Heart left ventricle (tissue), 13 donors: ENCODE results near the gene INSIG1.

Source experiments
- CTCF ChIP-seq, 12 donors: fragments of 200-600 bp; sonication (generic) in 4 of 12; IDR thresholded peaks; one replicate each; pipeline versions ENCODE4 v1.5.0 to v1.8.0; 2018 to 2022; ENCODE audit warnings: antibody characterized with exemption in 12 of 12, mild to moderate bottlenecking in 5 of 12
- POLR2A ChIP-seq, 2 donors: fragments of 450-650 bp; IDR thresholded peaks; one replicate each; pipeline ENCODE4 v1.6.1; 2017; ENCODE audit warnings: antibody characterized with exemption in 2 of 2, mild to moderate bottlenecking in 2 of 2, moderate library complexity in 2 of 2
- donor health status: ischemic (EF 13 %, LVEDD 7.1; RV severe dilation, severe dysfunction).
- donor health status: DM: no; HTN: yes; CAD: no.
- donor health status: DM: no; HTN: no; CAD: no.
- donor health status: ischemic (EF 25% LVEDD 6.9; RV normal size, moderate dysfunction).
- donor health status: ischemic (EF 25% LVEDD 5.7; RV mildly dilated, moderate dysfunction).
- donor health status: ischemic (EF 35%, LVEDD 5.7; RV mildly dilated, moderate dysfunction).
- donor health status: nonischemic (EF 11% LVEDD 7.7; RV severe dilation, severe dysfunction).
- donor health status: DM: yes; HTN: yes; CAD: no.
- donor health status: PGD.
- donor health status: ischemic (EF 29% LVEDD 5.4; RV normal size, mild dysfunction).
- donor health status: nonischemic (EF 23%, LVEDD 6.1; RV moderate dilation, normal function).

DNA sequence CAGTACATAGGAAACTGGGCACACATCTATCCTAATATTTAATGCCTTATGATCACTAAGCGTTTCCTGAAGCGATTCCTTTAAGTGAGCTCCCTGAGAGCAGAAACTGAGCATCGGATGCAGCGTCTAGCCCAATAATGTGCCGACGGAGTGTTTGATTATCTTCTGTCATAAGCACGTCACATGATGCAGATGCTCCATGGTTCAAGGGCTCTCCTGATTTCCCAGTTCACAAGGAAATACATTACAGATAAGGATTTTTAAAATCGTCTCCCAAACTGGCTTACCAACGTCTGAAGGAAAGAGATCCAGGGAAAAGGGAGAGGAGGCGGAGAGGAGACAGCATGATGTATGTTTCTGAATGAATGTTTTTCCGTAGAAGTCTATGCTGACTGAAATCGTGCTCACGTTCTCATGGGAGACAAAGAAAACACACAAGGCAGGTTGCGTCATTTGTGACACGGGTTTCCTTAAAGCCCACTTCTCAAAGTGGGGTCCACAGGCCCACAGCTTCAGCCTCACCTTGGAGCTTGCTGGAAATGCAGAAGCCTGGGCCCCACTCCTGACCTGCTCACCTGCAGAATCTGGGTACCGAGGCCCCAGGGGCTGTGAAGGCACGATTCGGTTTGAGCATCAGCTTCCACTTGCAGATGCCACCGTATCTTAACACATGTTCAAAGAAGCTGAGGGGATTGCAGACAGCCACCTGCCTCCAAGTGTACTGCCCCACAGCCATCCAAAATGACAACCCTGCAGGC lies 21.5 kb upstream of the INSIG1 start:
- TF ChIP-seq CTCF (IDR thresholded peaks at IDR 0.05) (no peak), POLR2A (IDR thresholded peaks at IDR 0.05) (no peak)
